ENCODE measurements around the gene NANP.
"Not testable (repeated sequence)": the region's sequence is repeated elsewhere in the genome, so short reads cannot be mapped to it uniquely, and the experiment has no call there.

NANP gene, protein sequence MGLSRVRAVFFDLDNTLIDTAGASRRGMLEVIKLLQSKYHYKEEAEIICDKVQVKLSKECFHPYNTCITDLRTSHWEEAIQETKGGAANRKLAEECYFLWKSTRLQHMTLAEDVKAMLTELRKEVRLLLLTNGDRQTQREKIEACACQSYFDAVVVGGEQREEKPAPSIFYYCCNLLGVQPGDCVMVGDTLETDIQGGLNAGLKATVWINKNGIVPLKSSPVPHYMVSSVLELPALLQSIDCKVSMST

DNA sequence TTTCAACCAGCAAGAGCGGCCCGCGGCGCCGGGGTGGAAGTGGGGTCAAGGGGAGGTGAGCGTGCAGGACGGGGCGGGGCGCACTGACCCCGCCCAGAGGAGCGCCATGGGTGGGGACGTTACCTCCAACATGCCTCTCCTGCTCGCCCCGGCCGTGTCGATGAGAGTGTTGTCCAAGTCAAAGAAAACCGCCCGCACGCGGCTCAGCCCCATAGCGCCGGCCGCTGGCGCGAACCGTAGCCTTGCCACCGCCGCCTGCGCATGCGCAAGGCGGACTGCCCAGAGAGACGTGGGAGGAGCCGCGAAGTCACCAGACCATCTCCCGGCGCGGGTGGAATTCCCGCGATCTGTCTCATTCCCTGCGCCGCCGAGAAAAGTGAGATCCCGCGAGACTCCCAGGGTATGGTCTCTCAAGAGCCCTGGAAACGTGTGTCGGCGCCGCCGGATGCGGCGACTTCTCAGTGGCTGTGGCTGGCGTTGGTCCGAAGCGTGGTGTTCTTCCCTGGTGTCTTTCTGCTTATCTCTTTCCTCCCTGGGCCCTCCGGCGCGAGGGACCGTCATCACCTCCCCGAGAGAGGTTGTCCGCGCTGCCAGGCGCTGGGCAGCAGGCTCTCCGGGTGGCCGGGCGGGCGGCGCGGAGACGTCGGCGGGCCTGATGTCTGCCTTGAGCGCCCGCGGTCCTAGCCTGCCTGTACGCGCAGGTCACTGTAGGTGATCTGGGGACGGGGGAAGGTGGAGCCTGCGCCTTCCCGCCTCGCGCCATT, at the start of gene NANP:
TSS of gene NANP (minus strand) at position 279 of the 764 bp plus-strand sequence. CDS start at position 213, 66 bp downstream.
- DNase-seq (ENCODE audit: low spot score) = peak; percentile 98

DNA sequence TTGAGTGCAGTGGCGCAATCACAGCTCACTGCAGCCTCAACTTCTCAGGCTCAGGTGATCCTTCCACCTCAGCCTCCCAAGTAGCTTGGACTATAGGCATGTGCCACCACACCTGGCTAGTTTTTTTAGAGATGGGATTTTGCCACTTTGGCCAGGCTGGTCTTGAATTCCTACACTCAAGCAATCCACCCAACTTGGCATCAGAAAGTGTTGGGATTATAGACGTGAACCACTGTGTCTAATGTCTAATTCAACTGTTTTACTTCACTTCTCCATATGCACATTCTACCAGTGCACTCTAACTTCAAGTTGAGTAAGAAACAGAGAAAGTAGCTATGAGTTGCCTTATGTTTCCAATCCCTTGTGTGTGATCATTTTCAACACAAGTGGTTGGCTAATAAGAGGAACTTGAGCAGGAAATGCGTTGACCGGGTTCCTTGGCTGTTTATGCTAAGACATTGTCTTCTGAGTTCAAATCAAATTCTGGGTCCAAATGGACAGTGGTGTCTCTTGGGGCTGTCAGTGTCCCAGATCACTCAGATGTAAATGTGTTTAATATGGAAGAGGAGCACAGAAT, 48.9 kb upstream of the NANP start:
- no peak for DNase-seq (ENCODE audit: low spot score)

DNA sequence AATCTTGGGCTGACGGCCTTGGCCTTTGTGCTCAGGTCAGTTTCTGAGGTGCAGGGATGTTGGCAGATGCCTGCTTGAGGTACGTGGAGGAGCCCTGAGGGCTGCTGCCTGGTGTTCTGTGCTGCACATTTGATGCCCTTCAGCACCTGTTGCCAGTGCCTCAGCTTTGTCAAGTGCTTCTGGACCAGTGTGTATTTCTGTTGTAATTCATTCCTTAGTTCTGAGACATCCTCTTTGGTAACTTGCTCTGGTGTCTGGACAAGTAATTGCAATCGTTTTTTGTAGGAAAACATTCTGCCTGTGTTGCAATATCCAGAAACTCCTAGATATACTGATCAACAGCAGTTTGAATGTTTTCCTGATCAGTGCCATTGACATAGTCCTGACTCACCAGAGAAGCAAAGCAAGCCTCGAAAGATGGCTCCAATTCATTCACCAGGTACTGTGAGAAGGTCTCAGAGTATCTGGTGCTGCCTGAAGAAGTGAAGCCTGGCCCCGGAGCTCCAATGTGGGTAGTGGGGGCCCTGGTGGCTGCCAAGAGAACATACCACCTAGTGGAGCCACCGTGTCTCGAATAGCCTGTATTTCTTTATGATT, 46.1 kb upstream of the NANP start:
- peak; percentile 33 for DNase-seq (ENCODE audit: low spot score)

DNA sequence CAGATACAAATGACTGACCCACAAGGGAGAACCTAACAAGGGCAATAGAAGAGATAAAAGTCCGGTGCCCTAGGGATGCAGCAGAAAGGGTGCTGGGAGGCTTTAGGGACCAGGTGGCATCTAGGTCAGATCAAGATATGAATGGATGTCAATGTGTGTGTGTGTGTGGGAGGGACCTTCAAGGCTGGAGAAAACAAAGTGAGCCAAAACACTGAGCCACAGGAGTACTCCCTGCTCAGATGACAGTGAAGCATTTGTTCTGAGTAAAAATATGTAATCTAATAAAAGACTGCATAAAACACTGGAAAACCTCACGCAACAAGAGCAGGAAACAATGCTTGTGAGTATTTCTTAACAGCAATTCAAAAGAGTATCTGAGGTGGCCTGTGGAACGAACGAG, 44.6 kb upstream of the NANP start:
- no peak for DNase-seq (ENCODE audit: low spot score)

DNA sequence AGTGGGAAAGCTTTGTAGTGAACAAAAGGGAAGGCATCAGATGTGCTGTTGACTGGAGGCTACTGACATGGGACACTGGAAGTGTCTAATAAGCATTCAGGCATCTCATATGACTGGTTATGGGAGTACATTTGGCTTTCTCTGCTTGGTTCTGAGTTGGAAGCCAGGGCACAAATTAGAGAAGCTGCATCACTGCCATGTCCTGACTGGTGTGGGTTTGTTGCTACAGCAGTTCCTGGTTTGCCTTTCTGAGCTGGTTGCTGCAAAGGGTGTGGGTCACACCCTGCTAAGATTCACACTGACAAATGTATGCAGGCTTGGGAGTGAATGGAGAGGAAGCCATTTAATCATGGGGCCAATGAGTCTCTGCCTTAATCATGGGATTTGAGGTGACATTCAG, 36.2 kb upstream of the NANP start:
- DNase-seq (ENCODE audit: low spot score) = no peak

DNA sequence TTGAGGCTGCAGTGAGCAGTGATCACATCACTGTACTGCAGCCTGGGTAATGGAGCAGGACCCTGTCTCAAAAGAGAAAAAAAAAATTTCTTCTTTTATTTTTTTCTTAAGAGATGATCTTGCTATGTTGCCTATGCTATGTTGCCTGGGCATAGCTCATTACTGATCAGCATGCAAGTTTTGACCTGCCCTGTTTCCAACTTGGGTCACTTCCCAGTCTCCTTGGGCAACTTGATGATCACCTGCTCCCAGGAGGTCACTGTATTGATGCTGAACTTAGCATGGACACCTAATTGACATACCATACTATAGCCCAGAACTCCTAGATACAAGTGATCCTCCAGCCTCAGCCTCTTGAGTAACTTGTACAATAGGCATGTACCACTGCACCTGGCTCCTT, 30.7 kb upstream of the NANP start:
- DNase-seq (ENCODE audit: low spot score) = no peak

DNA sequence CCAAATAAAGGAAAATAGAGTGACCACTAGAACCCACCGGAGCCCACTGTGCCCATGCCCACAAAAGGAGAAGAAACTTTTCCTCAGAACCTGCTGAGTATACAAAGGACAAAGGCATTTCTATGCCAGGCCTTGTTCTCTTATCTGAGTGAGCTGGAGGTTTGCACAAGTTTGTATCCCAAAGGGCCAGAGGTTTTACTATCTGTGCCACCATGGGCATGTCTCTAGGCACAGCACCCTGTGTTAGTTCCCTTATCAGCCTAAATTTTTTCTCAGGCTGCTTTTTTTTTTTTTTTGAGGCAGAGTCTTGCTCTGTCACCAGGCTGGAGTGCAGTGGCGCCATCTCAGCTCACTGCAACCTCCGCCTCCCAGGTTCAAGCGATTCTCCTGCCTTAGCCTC, 29.1 kb upstream of the NANP start:
- not testable (repeated sequence) for DNase-seq (ENCODE audit: low spot score)

DNA sequence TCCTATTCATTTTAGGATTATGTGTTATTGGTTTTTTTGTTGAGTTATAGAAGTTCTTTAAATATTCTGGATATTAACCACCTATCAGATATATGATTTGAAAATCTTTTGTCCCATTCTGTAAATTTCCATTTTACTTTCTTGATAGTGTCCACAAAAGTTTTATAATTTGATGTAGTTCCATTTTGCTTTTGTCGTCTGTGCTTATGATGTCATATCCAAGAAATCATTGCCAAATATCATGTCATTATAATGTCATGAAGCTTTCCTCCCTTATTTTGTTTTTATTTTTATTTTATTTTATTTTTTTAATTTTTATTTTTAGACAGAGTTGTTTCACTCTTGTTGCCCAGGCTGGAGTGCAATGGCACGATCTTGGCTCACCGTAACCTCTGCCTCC, 21.0 kb upstream of the NANP start:
- DNase-seq (ENCODE audit: low spot score) = no peak

DNA sequence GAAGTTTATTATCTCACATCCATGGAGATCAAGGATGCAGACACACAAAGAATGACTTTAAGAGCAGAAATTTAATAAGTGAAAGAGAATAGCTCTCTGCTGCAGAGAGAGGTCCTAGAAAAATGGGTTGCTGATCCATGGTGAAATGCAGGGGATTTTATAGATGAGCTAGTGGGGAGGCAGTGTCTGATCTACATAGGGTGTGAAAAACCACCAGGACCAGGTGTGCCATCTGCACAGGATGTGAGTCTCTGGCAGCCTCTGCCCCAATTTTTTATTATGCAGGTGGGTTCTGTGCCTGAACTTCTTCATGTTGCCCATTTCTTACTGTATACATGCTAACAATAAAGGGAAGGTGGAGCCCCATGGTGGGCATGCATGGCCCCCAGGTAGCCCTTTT, 19.9 kb upstream of the NANP start:
- DNase-seq (ENCODE audit: low spot score) = no peak

DNA sequence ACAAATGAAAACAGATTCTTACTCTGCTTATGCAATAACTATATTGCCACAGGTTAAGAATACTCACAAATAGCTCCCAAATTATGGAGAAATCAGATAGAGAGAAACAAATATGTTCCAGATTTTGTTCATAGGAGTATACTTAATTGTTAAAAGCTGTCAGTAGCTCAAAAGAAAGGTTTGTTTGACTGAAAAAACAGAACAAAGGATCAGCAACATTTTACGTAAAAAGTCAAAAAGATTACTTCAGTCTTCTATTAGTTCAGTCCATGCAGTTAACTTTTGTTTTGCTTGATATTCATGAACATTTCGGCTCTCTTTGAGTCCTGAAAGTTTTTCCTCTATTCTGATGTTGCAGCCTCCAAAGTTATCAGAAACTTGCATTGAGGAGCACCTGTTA, 13.4 kb upstream of the NANP start:
- DNase-seq (ENCODE audit: low spot score) = no peak

DNA sequence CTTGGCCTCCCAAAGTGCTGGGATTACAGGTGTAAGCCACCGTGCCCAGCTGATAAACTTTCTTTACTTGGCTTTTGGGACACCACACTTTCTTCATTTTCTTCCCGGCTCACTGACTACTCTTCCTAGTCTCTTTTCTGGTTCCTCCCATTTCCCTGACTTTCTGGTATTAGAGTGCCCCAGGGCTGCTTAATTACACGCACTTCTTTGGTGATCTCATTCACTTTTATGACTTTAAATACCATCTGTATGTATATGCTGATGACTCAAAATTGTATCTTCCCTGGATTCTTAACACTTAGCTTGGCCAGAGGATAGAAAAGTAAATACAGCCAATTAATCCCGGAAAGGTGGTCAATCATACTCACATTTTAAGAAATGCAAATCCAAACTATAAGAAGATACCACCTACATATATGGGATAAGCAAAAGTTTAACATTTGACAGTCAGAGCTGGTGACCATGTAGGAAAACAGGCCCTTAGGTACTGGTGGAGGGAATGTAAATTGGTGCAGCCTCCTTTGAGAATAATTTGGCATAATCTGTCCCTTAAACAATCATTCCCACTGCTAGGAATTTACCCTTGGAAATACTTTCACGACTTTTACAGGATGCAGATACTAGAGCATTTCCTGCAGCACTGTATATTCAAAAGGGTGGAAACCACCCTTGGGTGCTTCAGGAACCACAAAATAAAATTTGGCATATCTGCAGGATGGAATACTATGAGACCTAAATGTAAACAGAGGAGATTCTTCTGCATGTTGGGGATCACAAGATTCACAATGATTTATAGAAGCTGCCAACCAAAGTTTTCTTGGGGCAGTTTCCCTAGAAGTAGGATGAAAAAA, 9.4 kb upstream of the NANP start:
- DNase-seq (ENCODE audit: low spot score) = peak; percentile 81

DNA sequence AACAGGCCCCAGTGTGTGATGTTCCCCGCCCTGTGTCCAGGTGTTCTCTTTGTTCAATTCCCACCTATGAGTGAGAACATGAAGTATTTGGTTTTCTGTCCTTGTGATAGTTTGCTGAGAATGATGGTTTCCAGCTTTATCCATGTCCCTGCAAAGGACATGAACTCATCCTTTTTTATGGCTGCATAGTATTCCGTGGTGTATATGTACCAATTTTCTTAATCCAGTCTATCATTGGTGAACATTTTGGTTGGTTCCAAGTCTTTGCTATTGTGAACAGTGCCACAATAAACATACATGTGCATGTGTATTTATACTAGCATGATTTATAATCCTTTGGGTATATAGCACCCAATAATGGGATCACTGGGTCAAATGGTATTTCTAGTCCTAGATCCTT, 6.8 kb upstream of the NANP start:
- DNase-seq (ENCODE audit: low spot score) = not testable (repeated sequence)

DNA sequence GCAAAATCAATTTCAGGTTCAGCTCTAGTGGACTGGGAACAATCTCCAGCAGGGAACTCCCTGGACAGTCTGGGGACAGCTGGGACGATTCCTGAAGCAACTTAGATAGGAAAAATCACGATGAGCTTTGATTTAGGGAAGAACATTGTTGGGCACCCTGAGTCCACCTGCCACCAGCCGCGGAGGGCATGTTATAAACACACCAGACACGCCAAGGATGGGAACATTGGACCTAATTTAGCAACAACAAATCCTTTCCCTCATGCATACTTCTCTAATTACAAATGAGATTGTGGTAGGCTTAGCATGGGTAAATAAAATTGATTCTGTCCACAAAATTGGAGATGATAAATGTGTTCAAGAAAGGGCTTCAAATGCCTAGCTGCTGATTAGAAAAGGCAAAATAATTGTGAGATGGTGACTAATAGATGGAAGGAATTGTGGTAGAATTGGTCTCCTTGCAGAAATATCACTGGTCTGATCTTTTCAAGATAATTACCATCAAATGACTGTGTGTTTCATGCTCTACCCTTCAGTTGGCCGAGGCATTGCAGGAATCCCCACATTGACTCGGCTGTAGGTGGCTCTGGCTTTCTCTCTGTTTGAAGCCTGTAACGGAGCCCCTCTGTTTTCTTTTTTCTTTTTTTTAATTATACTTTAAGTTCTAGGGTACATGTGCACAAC, 6.1 kb upstream of the NANP start:
- no peak for DNase-seq (ENCODE audit: low spot score)

DNA sequence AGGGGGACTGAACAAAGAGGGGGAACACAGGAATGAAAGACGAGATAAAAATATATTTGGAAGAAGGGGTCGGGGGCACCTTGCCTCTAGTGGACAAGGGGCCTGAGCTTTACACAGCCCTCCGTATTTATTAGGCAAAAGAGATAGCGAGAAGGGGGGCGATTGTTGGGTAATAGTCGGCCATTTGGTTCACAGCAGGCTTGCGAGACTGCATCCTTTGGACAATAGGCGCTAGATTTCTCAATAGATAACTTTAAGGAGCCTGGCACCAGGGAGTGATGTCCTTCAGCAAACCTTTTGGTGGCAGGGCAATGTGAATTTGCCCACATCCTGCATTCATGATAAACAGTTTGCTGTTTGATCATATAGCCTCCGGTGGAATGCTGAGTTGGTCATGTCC, 3.0 kb upstream of the NANP start:
- no peak for DNase-seq (ENCODE audit: low spot score)

DNA sequence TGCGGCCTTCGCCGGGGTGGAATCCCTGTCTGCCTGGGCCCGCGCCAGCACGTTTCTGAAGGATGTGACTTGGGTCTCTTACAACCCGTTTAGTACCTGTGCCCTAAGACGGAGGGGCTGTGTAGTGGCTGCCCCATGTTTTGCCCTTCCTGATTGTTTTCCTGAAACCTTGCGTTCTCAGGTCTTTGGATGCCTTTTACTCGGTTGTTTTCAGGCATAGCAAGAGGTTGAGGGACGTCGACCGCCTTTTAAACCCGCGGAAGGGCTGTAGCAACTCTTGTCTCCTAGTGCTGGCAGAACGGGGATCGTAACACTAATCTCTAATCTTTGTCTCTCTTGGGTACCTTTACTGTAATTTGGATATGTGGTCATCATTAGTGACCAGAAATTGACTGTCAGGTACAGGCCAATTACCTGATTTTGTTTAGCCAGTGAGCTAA, 706 bp upstream of the NANP start:
- DNase-seq (ENCODE audit: low spot score) = peak; percentile 62

DNA sequence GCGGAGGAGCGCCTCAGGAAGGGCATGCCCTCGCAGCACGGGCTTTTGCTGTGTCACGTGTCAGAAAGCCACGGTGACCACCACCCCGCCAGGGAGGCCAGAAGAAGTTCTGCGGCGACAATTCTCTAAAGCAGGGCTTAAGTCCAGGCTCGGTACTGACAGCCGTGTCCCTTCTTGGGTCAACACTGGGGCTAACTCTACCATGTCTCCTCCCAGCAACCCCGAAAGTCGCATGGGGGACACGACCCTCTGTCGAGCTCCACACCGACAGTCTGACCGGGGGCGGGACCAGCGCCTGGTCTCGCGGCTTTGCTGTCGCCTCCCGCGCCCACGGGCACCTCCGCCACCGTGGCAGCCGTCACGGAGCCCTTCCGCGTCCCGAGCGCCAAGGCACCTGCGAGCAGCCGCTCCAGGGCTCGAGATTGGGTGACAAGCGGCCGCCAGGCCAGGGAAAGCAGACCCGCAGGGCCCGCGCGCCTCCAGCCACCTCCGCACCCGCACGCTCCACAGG, 534 bp downstream of the NANP start:
- peak; percentile 63 for DNase-seq (ENCODE audit: low spot score)

DNA sequence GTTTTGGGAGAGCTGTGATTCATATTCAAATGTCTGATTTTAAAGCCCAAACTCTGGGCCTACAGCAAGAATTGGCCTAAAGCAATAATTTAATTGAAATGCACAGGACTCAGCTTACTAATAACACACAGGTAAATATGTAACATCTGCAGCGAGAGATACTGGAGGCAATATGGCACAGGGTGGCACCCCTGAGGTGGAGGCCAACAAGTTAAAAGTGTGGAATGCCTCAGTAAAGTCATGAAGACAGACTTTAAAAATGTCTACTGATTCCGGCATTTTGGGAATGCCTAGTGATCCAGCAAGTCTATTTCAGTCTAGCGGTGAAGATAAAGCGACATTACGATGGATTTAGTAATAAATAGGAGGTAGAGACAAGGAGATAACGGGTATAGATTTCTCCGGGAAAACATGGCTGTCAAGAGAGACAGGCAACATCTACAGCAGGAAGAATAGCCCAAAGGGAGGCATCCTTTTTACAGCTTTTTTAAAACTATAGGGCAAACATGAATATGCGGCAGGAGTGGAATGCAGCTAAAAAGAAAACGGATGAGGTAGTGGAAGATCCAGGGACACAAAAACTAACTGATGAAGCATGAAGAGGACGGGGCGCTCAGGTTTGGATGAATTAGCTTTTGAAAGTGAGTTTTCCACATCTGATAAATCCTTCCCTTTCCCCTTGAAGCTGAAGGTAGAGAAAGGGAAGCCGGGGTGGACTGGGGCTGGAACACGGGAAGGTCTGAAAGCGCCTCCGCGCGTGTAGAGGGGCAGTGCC, 1.2 kb downstream of the NANP start:
- peak; percentile 38 for DNase-seq (ENCODE audit: low spot score)

DNA sequence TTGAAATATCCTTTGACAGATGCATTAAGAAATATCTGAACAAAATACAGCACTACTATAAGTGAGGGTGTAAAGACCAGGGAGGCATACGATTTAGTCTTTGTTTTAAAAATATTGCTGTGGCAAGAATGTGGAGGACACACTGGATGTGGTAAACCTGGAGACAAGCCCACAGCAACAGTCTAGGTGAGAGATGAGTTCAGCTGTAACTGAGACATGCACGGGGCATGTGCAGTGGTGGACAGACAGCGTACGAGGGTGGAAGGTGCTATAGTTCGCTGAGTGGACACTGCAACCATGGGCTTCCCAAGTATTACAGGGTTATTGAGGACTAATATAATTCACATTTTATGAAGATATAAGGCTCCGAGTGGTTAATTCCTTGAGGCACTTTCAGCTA, 1.8 kb downstream of the NANP start:
- peak; percentile 14 for DNase-seq (ENCODE audit: low spot score)

DNA sequence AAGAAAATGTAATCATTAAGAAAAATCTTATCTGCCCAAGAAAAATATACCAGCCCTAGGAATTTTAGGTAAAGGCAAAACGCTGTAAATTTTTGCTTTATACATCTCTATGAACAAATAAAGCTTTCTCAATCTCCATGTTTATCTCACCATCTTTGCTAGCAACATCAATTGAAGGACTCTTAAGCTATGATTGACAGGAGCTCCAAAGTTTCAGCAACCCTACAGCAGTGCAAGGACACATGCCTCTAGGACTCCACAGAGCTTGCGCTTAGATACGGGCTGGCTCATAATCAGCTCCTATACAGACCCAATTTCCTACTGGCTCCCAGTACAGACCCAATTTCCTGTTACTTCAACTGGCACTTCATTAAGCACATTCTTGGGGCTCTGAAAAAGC, 4.3 kb downstream of the NANP start:
- no peak for DNase-seq (ENCODE audit: low spot score)

DNA sequence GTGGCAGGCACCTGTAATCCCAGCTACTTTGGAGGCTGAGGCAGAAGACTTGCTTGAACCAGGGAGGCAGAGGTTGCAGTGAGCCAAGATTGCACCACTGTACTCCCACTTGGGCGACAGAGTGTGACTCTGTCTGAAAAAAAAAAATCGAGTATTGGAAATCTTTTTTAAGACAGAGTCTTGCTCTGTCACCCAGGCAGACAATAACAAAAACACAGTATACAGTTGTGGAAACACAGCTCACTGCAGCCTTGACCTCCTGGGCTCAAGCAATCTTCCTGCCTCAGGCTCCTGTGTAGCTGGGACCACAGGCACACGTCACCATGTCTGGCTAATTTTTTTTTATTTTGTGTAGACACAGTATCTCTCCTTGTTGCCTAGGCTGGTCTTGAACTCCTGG, 15.0 kb downstream of the NANP start:
- no peak for DNase-seq (ENCODE audit: low spot score)

Measured in RKO (cell line).